Activated naive CD8-positive, alpha-beta T cell treated with anti-CD3 and anti-CD28 coated beads, Interleukin-2, amount 10 ng/mL, durations not matched to agents 7 days and 5 days (primary cell): ENCODE data around the gene NEK4. TPM values are rescaled to one million over a fixed set of nuclear protein-coding genes. Genes with fewer than 3 reads are reported as not detected.
A peak's percentile ranks its signal among the peaks of the same experiment; 100 is the strongest.
"Not testable (repeated sequence)": the region's sequence is repeated elsewhere in the genome, so short reads cannot be mapped to it uniquely, and the experiment has no call there.

ENCODE experiments used
- ATAC-seq: fragments of 150-1000 bp; cut with Tn5 transposase; one replicate; pipeline ENCODE4 v1.10.0; 2021; ENCODE audit warnings: low read depth, moderate library complexity
- POLR2A ChIA-PET: fragments of 350-600 bp; sonication (Branson Sonifier 250); formaldehyde crosslinking; loops from one replicate; lab custom pipeline; 2021; ENCODE audit warnings: antibody characterized with exemption; lab: Charles Lee
- DNase-seq: peaks from one replicate; pipeline ENCODE4 v3.0.0; 2021
- H3K27ac Mint-ChIP-seq: one replicate; pipeline ENCODE4 v1.8.0; 2022; ENCODE audit warnings: mild to moderate bottlenecking, mixed read lengths
- H3K27me3 Mint-ChIP-seq: one replicate; pipeline ENCODE4 v1.8.0; 2022; ENCODE audit warnings: mild to moderate bottlenecking, moderate library complexity, mixed read lengths
- H3K36me3 Mint-ChIP-seq: one replicate; pipeline ENCODE4 v1.8.0; 2021; ENCODE audit warnings: mild to moderate bottlenecking, mixed read lengths
- H3K4me1 Mint-ChIP-seq: one replicate; pipeline ENCODE4 v1.8.0; 2021; ENCODE audit warnings: mixed read lengths
- H3K4me3 Mint-ChIP-seq: one replicate; pipeline ENCODE4 v1.8.0; 2022; ENCODE audit warnings: mild to moderate bottlenecking, moderate library complexity, mixed read lengths
- H3K9me3 Mint-ChIP-seq: one replicate; pipeline ENCODE4 v1.8.0; 2021; ENCODE audit warnings: mixed read lengths
- total RNA-seq, 2 experiments: library from RNA; stranded (reverse); gene quantifications; one replicate each; pipeline ENCODE4 v1.2.3, GENCODE V29; 2021

NEK4 gene
- total RNA-seq, 2 experiments from 2014 or later: 22.4 to 25.1 TPM

- H3K4me3 Mint-ChIP-seq: no peak overlapping the region
- peaks cover 13% of the 10 kb centered on the region for H3K27me3 Mint-ChIP-seq
- POLR2A ChIA-PET: interaction anchor here (1.0 kb wide), 1 partner anchor 8 kb away, joined by 4 read pairs; the partner anchor contains the start of gene NEK4
- no peaks in the 10 kb centered on the region for H3K36me3 Mint-ChIP-seq
- ATAC-seq (no peak), DNase-seq (peak; percentile 11)
- H3K9me3 Mint-ChIP-seq: no peaks in the 10 kb centered on the region
- H3K4me1 Mint-ChIP-seq: peaks cover 6% of the 10 kb centered on the region
- no peak overlapping the region for H3K27ac Mint-ChIP-seq
Observed at GRCh38 chr3:52779011-52779836, 8.5 kb upstream of the NEK4 start.

GRCh38 chr3:52777959-52778805, 7.4 kb upstream of the NEK4 start:
- no peaks in the 10 kb centered on the region for H3K9me3 Mint-ChIP-seq
- no peak overlapping the region for H3K4me3 Mint-ChIP-seq
- no peak overlapping the region for H3K27ac Mint-ChIP-seq
- no peaks in the 10 kb centered on the region for H3K36me3 Mint-ChIP-seq
- POLR2A ChIA-PET: no interaction called here
- peaks cover 6% of the 10 kb centered on the region for H3K4me1 Mint-ChIP-seq
- ATAC-seq (no peak), DNase-seq (peak; percentile 22)
- H3K27me3 Mint-ChIP-seq: peaks cover 13% of the 10 kb centered on the region

GRCh38 chr3:52777127-52777958, 6.6 kb upstream of the NEK4 start, which contains the start of gene ITIH1:
TSS of gene ITIH1 (plus strand) at chr3:52777599. CDS start at chr3:52777616, 17 bp downstream.
- no peaks in the 10 kb centered on the region for H3K9me3 Mint-ChIP-seq
- ATAC-seq (no peak), DNase-seq (no peak)
- H3K27me3 Mint-ChIP-seq: peaks cover 13% of the 10 kb centered on the region
- POLR2A ChIA-PET: no interaction called here
- peaks cover 6% of the 10 kb centered on the region for H3K4me1 Mint-ChIP-seq
- no peak within 1 kb of the TSS for H3K27ac Mint-ChIP-seq
- no peak within 1 kb of the TSS for H3K4me3 Mint-ChIP-seq
- H3K36me3 Mint-ChIP-seq: no peaks in the 10 kb centered on the region

GRCh38 chr3:52776486-52776885, 5.7 kb upstream of the NEK4 start:
- POLR2A ChIA-PET: not testable (repeated sequence)

GRCh38 chr3:52775877-52776276, 5.1 kb upstream of the NEK4 start:
- Mint-ChIP-seq H3K36me3 (no peaks in the 10 kb centered on the region), H3K27ac (no peak overlapping the region), H3K27me3 (peaks cover 5% of the 10 kb centered on the region), H3K4me1 (peaks cover 14% of the 10 kb centered on the region), H3K9me3 (no peaks in the 10 kb centered on the region), H3K4me3 (no peak overlapping the region)
- no peak for DNase-seq
- POLR2A ChIA-PET: no interaction called here
- no peak for ATAC-seq

More at GRCh38 chr3:52776486-52776885, 5.7 kb upstream of the NEK4 start:
- not testable (repeated sequence) for H3K36me3 Mint-ChIP-seq, ATAC-seq, DNase-seq, H3K27me3 Mint-ChIP-seq, H3K4me1 Mint-ChIP-seq, H3K9me3 Mint-ChIP-seq, H3K27ac Mint-ChIP-seq, H3K4me3 Mint-ChIP-seq

GRCh38 chr3:52774901-52775864, 4.4 kb upstream of the NEK4 start:
- Mint-ChIP-seq H3K36me3 (no peaks in the 10 kb centered on the region), H3K27me3 (peaks cover 5% of the 10 kb centered on the region), H3K4me1 (peaks cover 14% of the 10 kb centered on the region), H3K4me3 (no peak overlapping the region), H3K27ac (no peak overlapping the region), H3K9me3 (no peaks in the 10 kb centered on the region)
- DNase-seq: no peak
- POLR2A ChIA-PET: no interaction called here
- ATAC-seq: no peak

- Mint-ChIP-seq H3K4me1 (peaks cover 24% of the 10 kb centered on the region), H3K27ac (no peak overlapping the region)
- POLR2A ChIA-PET: no interaction called here
Observed at GRCh38 chr3:52774066-52774713, 3.5 kb upstream of the NEK4 start.

GRCh38 chr3:52773361-52774065, 2.8 kb upstream of the NEK4 start:
- H3K9me3 Mint-ChIP-seq: no peaks in the 10 kb centered on the region
- H3K4me1 Mint-ChIP-seq: peaks cover 24% of the 10 kb centered on the region
- no peaks in the 10 kb centered on the region for H3K36me3 Mint-ChIP-seq
- H3K27ac Mint-ChIP-seq: no peak overlapping the region
- H3K27me3 Mint-ChIP-seq: peaks cover 2% of the 10 kb centered on the region
- no peak for DNase-seq
- H3K4me3 Mint-ChIP-seq: no peak overlapping the region
- POLR2A ChIA-PET: no interaction called here
- ATAC-seq: no peak

More at GRCh38 chr3:52774066-52774713, 3.5 kb upstream of the NEK4 start:
- peaks cover 3% of the 10 kb centered on the region for H3K27me3 Mint-ChIP-seq
- DNase-seq (no peak), ATAC-seq (no peak)
- H3K4me3 Mint-ChIP-seq: no peak overlapping the region
- H3K9me3 Mint-ChIP-seq: no peaks in the 10 kb centered on the region
- H3K36me3 Mint-ChIP-seq: no peaks in the 10 kb centered on the region

- Mint-ChIP-seq H3K4me3 (peak overlapping the region; percentile 94), H3K27me3 (peaks cover 2% of the 10 kb centered on the region), H3K9me3 (no peaks in the 10 kb centered on the region), H3K27ac (peak overlapping the region; percentile 88), H3K4me1 (peaks cover 24% of the 10 kb centered on the region), H3K36me3 (no peaks in the 10 kb centered on the region)
- POLR2A ChIA-PET: interaction anchor here (1.2 to 2.5 kb wide), 3 partner anchors 8 to 67 kb away, joined by 4 to 6 read pairs (median 5); partner anchors contain the start of genes GLT8D1 and SPCS1
- DNase-seq: no peak
- no peak for ATAC-seq
Observed at GRCh38 chr3:52771702-52772101, 962 bp upstream of the NEK4 start.

- H3K27ac Mint-ChIP-seq: peak overlapping the region; percentile 88
- POLR2A ChIA-PET: interaction anchor here (1.2 to 2.5 kb wide), 4 partner anchors 8 to 235 kb away, joined by 4 to 6 read pairs (median 4); partner anchors contain the start of genes GLT8D1, SPCS1 and UQCC5
- H3K27me3 Mint-ChIP-seq: peaks cover 2% of the 10 kb centered on the region
- DNase-seq (no peak), ATAC-seq (peak; percentile 20)
- no peaks in the 10 kb centered on the region for H3K9me3 Mint-ChIP-seq
- H3K4me1 Mint-ChIP-seq: peaks cover 24% of the 10 kb centered on the region
- peak overlapping the region; percentile 94 for H3K4me3 Mint-ChIP-seq
- H3K36me3 Mint-ChIP-seq: no peaks in the 10 kb centered on the region
Observed at GRCh38 chr3:52771334-52771681, 568 bp upstream of the NEK4 start.
